HepG2 (cell line): Measurements from ENCODE around the gene TCOF1. TPM values are rescaled to one million over a fixed set of nuclear protein-coding genes. Genes with fewer than 3 reads are reported as not detected.
A peak's percentile ranks its signal among the peaks of the same experiment; 100 is the strongest.

ENCODE experiments used
- ATAD3A ChIP-seq: sonication (generic); formaldehyde crosslinking; IDR thresholded peaks from 2 replicates; pipeline ENCODE4 v1.4.0; 2020; ENCODE audit warnings: missing genetic modification reagents
- BORCS8-MEF2B ChIP-seq: sonication (generic); formaldehyde crosslinking; IDR thresholded peaks from 2 replicates; pipeline ENCODE4 v1.8.0; 2022; ENCODE audit warnings: mild to moderate bottlenecking, missing genetic modification reagents
- BRCA1 ChIP-seq: sonication (generic); formaldehyde crosslinking; IDR thresholded peaks from 2 replicates; pipeline ENCODE4 v1.4.0; 2020; ENCODE audit warnings: missing genetic modification reagents
- CAMTA2 ChIP-seq: sonication (generic); formaldehyde crosslinking; IDR thresholded peaks from 2 replicates; pipeline ENCODE4 v1.4.0; 2020; ENCODE audit warnings: mild to moderate bottlenecking, missing genetic modification reagents, borderline replicate concordance
- ELF1 ChIP-seq: sonication (generic); formaldehyde crosslinking; IDR thresholded peaks from 2 replicates; pipeline ENCODE4 v1.4.0; 2020; ENCODE audit warnings: missing genetic modification reagents
- FOXJ3 ChIP-seq: sonication (generic); formaldehyde crosslinking; IDR thresholded peaks from 2 replicates; pipeline ENCODE4 v1.4.0; 2020; ENCODE audit warnings: missing genetic modification reagents, mild to moderate bottlenecking, borderline replicate concordance
- GTF2F1 ChIP-seq: fragments of 150-350 bp; IDR thresholded peaks from 2 replicates; pipeline ENCODE4 v1.6.1; 2014; ENCODE audit warnings: low read length
- KMT2B ChIP-seq: IDR thresholded peaks from 2 replicates; pipeline ENCODE4 v1.6.1; 2016; ENCODE audit warnings: missing genetic modification reagents, missing compliant biosample characterization
- MBNL3 ChIP-seq: fragments of 250-450 bp; sonication (Bioruptor Pico); conservative IDR thresholded peaks from 2 replicates; pipeline ENCODE4 v1.8.0; 2022; ENCODE audit warnings: mild to moderate bottlenecking, inconsistent platforms
- RFXAP ChIP-seq: sonication (generic); formaldehyde crosslinking; IDR thresholded peaks from 2 replicates; pipeline ENCODE4 v1.4.0; 2020; ENCODE audit warnings: missing genetic modification reagents, borderline replicate concordance
- SNAPC5 ChIP-seq: sonication (generic); formaldehyde crosslinking; IDR thresholded peaks from 2 replicates; pipeline ENCODE4 v1.8.1; 2023; ENCODE audit warnings: mild to moderate bottlenecking, missing genetic modification reagents, borderline replicate concordance
- TBL1XR1 ChIP-seq: fragments of 150-350 bp; IDR thresholded peaks from 2 replicates; pipeline ENCODE4 v1.6.1; 2014; ENCODE audit warnings: borderline replicate concordance, low read length; ENCODE audit not compliant: partially characterized antibody
- U2AF1 ChIP-seq: fragments of 200-400 bp; formaldehyde crosslinking; optimal IDR thresholded peaks from 2 replicates; pipeline ENCODE3; 2017; ENCODE audit warnings: mild to moderate bottlenecking, low read depth, low read length
- ZNF276 ChIP-seq: sonication (generic); formaldehyde crosslinking; IDR thresholded peaks from 2 replicates; pipeline ENCODE4 v1.4.0; 2020; ENCODE audit warnings: mild to moderate bottlenecking, low read depth, missing genetic modification reagents
- ZNF33B ChIP-seq: sonication (generic); formaldehyde crosslinking; IDR thresholded peaks from 2 replicates; pipeline ENCODE4 v1.5.1; 2020; ENCODE audit warnings: mild to moderate bottlenecking, missing genetic modification reagents
- ZNF589 ChIP-seq: sonication (generic); formaldehyde crosslinking; conservative IDR thresholded peaks from 2 replicates; pipeline ENCODE4 v1.8.0; 2022; ENCODE audit warnings: mild to moderate bottlenecking, moderate library complexity, missing genetic modification reagents
- ZNF770 ChIP-seq: sonication (generic); formaldehyde crosslinking; IDR thresholded peaks from 2 replicates; pipeline ENCODE4 v1.5.0; 2020; ENCODE audit warnings: mild to moderate bottlenecking, missing genetic modification reagents
- polyA plus RNA-seq, 8 experiments: library from polyadenylated mRNA; depleted of rRNA in 3 of 8; stranded (reverse) in 7 of 8; unstranded in 1 of 8; fragments of >200 nt; fragmentation: Illumina TruSeq in 4 of 8; extraction: Trizol in 4 of 8; gene quantifications; 2 replicates each; pipeline versions ENCODE4 v1.2.1 to v1.2.3, GENCODE V29; 2011 to 2016; ENCODE audit warnings: low read depth in 4 of 8, missing spikeins in 1 of 8, mixed read lengths in 1 of 8; ENCODE audit not compliant: insufficient read depth in 1 of 8
- total RNA-seq, 5 experiments: library from RNA; depleted of rRNA; stranded (reverse); fragments of >200 nt; fragmentation: Illumina TruSeq; extraction: Trizol; gene quantifications; 2 replicates each; pipeline ENCODE4 v1.2.3, GENCODE V29; 2016; ENCODE audit warnings: low read depth in 1 of 5
- TF ChIP-seq, protein P1 (sequence below): sonication (generic); formaldehyde crosslinking; IDR thresholded peaks from 2 replicates; pipeline ENCODE4 v1.5.0; 2020; ENCODE audit warnings: missing genetic modification reagents
- TF ChIP-seq, protein P2 (sequence below): sonication (generic); formaldehyde crosslinking; IDR thresholded peaks from 2 replicates; pipeline ENCODE4 v1.4.0; 2020; ENCODE audit warnings: missing genetic modification reagents, borderline replicate concordance
- TF ChIP-seq, protein P3 (sequence below): sonication (generic); formaldehyde crosslinking; IDR thresholded peaks from 2 replicates; pipeline ENCODE4 v1.8.1; 2022; ENCODE audit warnings: mild to moderate bottlenecking, missing genetic modification reagents

Gene TCOF1
- total and polyA plus RNA-seq, 2 of the 13 experiments (the other 11 are each of a cell fraction or from before 2014, with no cell fraction given): 10.1 to 41.6 TPM

DNA sequence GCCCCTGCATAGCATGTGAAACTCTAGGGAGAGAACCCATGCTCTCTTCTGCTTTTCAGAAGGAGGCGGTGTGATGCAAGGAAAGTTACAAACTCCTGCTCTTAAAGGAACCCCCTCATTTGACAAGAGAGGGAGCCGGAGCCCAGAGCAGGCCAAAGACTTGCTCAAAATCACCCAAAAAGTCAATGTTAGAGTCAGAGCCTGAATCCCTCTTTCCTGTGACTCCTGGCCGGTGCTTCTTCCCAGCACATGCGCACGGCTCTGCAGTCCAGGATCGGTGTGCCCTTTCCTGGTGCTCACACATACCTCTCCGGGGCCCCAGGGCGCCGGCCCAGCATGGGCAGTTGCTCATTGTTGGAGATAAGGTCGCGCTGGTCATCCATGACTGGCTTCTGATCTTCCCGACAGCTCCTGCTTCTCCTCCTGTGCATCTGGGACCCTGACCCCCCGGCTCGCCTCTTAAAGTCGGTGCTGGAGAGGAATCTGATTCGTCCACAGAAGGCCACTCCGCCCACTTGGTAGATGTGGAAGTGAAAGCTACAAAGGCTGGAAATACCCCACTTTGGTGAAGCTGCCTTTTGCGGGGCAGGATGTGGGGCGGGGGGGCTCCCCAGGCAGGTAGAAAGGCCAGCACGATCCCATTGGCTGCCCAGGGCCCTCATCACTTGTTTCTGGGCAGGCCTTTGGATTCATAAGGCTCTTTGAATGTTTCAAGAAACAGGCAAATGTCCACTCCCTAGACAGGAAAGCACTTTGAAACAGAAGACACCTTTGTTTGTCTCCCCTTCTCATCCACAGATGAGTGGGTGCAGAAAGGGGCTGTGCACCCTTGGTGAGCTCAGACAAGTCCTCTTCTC lies 55.0 kb downstream of the TCOF1 start, which contains the start of gene CD74 (continued):
- TF ChIP-seq ZNF589 (no peak), SNAPC5 (no peak), ZNF33B (CRISPR knock-in tag) (no peak), ELF1 (peak; percentile 39; the same call in 1 of the 2 replicates), BRCA1 (no peak), MBNL3 (no peak), KMT2B (CRISPR knock-in tag) (no peak), CAMTA2 (CRISPR knock-in tag) (no peak), FOXJ3 (CRISPR knock-in tag) (no peak), U2AF1 (peak; percentile 36), ZNF770 (CRISPR knock-in tag) (no peak), ZNF276 (CRISPR knock-in tag) (no peak), ATAD3A (CRISPR knock-in tag) (no peak), TBL1XR1 (peak; percentile 12), GTF2F1 (no peak), RFXAP (CRISPR knock-in tag) (peak; percentile 100), BORCS8-MEF2B (no peak)
- TF ChIP-seq, protein P1, sequence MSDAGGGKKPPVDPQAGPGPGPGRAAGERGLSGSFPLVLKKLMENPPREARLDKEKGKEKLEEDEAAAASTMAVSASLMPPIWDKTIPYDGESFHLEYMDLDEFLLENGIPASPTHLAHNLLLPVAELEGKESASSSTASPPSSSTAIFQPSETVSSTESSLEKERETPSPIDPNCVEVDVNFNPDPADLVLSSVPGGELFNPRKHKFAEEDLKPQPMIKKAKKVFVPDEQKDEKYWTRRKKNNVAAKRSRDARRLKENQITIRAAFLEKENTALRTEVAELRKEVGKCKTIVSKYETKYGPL (CRISPR knock-in tag): no peak
- TF ChIP-seq, protein P2, sequence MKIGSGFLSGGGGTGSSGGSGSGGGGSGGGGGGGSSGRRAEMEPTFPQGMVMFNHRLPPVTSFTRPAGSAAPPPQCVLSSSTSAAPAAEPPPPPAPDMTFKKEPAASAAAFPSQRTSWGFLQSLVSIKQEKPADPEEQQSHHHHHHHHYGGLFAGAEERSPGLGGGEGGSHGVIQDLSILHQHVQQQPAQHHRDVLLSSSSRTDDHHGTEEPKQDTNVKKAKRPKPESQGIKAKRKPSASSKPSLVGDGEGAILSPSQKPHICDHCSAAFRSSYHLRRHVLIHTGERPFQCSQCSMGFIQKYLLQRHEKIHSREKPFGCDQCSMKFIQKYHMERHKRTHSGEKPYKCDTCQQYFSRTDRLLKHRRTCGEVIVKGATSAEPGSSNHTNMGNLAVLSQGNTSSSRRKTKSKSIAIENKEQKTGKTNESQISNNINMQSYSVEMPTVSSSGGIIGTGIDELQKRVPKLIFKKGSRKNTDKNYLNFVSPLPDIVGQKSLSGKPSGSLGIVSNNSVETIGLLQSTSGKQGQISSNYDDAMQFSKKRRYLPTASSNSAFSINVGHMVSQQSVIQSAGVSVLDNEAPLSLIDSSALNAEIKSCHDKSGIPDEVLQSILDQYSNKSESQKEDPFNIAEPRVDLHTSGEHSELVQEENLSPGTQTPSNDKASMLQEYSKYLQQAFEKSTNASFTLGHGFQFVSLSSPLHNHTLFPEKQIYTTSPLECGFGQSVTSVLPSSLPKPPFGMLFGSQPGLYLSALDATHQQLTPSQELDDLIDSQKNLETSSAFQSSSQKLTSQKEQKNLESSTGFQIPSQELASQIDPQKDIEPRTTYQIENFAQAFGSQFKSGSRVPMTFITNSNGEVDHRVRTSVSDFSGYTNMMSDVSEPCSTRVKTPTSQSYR: peak; percentile 26; the same call in 1 of the 2 replicates
- TF ChIP-seq, protein P3, sequence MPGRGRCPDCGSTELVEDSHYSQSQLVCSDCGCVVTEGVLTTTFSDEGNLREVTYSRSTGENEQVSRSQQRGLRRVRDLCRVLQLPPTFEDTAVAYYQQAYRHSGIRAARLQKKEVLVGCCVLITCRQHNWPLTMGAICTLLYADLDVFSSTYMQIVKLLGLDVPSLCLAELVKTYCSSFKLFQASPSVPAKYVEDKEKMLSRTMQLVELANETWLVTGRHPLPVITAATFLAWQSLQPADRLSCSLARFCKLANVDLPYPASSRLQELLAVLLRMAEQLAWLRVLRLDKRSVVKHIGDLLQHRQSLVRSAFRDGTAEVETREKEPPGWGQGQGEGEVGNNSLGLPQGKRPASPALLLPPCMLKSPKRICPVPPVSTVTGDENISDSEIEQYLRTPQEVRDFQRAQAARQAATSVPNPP (CRISPR knock-in tag): no peak
